Femur (tissue), 1 donor: ENCODE data around the gene LCN12.

Experiments
- DNase-seq: peaks from one replicate; pipeline ENCODE4 v3.0.0-alpha.2; 2017

LCN12 gene

DNA sequence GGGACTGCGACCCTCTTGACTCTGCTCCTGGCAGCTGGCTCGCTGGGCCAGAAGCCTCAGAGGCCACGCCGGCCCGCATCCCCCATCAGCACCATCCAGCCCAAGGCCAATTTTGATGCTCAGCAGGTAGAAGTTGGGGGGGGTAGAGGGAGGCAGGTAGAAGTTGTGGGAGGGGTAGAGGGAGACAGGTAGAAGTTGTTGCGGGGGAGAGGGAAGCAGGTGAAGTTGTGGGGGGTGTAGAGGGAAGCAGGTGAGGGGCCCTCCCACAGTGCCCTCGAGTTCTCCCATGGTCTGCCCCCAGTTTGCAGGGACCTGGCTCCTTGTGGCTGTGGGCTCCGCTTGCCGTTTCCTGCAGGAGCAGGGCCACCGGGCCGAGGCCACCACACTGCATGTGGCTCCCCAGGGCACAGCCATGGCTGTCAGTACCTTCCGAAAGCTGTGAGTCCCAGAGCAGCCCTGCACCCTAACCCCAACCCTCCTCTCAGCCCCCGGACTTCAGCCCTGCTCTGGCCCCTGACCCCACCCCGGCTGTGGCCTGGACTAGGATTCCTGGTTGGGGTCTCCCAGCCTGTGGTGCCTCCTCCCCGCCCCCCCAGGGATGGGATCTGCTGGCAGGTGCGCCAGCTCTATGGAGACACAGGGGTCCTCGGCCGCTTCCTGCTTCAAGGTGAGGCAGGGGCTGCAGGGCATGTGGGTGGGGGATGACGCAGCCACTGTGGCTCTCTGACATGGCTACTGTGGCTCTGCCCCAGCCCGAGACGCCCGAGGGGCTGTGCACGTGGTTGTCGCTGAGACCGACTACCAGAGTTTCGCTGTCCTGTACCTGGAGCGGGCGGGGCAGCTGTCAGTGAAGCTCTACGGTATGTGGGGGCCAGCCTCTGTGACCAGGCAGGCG, 6.5 kb upstream of the LCN12 start:
- no peak for DNase-seq

DNA sequence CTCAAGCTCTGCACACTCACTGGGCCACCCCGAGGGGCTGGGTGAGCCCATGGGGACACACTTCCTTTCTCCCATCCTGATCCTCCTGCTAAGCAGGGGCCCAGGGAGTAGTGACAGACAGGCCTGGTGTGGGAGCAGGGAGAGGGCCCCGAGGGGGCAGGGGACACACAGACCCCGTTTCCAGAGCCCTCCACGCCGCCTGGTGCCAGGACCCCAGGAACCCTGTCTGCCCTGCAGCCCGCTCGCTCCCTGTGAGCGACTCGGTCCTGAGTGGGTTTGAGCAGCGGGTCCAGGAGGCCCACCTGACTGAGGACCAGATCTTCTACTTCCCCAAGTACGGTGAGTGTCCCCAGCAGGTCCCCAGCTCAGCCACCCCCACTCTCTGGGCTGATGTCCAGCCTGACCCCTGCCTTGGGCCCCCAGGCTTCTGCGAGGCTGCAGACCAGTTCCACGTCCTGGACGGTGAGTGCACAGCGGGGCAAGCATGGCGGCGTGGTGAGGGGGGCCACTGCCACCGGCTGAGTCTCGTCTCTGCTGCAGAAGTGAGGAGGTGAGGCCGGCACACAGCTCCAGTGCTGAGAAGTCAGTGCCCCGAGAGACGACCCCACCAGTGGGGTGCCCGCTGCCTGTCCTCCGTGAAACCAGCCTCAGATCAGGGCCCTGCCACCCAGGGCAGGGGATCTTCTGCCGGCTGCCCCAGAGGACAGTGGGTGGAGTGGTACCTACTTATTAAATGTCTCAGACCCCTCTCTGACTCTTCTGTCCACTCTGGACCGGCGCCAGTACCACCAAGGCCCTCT, 5.6 kb upstream of the LCN12 start:
- DNase-seq: no peak

DNA sequence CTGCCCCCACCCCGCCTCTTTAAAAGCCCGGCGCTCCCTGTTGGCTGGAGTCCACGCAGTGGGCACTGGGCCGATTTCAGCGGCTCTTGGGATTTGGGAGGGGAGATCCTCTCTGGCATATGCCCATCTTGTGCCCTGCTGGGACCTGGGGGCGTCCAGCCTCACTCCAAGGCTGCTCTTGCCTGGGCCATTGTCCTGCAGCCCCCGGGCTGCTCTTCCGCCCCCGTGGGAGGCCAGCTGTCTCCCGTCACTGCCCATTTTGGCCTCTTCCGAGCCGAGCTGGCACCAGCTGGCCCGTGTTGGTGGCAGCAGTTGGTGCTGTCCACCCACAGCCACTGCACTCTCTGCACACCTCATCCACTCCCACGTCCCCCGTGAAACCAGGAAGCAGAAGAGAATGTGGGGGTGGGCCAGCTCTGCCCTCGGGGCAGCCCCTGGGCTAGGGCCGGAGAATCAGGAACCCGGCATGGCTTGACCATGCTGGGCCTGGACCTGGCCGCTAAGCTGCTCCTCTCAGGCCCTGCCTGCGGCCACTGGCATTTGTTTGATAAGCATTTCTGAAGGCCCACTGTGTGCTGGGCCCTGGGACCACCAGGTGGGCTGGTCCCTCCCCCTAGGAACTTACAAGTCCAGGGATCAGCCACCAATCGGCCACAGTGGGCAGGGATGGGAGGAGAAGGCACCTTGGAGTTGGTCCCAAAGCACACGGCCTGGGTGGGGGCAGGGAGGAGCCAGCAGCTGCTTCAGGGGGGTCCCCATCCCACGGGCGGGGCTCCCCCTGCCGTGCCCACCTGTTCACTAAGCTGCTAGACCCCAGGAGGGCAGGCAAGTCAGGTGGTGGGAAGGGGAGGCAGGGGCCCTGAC, 4.8 kb upstream of the LCN12 start:
- peak; percentile 25 for DNase-seq

DNA sequence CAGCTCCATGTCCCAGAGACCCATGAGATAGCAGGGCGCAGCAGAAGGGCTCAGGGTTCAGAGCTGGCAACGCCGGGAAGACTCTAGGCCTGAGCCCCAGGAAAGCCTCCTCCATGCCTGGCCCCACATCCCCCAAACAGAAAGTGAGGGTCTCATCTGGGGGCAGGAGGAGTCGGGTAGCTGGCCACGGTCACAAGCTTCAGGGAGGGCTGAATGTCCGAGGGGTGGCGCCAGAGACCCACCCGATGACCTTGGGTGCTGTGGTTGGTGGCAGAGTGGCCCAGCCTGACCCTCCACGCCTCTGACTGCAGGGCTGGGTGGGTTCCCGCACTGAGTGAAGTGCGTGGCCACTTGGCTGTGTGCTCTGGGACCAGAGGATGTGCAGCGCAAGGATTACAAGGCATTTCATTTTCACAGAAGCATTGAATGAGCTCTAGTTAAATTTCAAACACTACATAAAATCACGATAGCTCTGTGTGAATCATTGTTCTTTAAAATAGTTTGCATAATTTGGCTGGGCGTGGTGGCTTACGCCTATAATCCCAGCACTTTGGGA, 4.0 kb upstream of the LCN12 start:
- DNase-seq: peak; percentile 71

DNA sequence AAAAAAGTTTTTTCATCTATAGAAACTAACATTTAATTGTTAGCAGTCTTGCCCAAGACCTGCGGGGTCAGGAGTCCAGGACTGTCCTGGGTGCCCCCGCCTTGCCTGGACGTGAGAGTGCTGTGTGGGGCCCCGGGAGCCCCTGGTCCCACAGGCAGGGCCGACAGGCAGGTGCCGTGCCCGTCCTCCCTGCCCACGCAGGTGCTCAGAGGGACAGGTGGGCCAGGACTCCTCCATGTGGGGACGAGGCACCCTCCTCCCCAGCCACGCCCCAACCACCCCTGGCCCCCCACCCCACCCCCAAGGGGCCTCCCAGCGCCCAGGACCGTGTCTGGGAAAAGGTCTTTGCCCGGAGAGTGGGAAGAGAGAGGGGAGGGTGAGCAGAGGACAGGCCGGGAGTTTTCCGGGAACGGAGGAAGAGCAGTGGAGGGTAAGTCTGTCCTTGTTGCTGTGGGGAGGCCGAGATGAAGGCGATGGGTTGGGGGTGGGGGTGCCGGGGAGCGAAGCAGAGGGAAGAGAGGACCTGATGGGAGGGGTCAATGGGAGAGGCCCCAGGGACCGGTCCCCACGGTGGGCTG, 2.7 kb upstream of the LCN12 start:
- DNase-seq: peak; percentile 21

DNA sequence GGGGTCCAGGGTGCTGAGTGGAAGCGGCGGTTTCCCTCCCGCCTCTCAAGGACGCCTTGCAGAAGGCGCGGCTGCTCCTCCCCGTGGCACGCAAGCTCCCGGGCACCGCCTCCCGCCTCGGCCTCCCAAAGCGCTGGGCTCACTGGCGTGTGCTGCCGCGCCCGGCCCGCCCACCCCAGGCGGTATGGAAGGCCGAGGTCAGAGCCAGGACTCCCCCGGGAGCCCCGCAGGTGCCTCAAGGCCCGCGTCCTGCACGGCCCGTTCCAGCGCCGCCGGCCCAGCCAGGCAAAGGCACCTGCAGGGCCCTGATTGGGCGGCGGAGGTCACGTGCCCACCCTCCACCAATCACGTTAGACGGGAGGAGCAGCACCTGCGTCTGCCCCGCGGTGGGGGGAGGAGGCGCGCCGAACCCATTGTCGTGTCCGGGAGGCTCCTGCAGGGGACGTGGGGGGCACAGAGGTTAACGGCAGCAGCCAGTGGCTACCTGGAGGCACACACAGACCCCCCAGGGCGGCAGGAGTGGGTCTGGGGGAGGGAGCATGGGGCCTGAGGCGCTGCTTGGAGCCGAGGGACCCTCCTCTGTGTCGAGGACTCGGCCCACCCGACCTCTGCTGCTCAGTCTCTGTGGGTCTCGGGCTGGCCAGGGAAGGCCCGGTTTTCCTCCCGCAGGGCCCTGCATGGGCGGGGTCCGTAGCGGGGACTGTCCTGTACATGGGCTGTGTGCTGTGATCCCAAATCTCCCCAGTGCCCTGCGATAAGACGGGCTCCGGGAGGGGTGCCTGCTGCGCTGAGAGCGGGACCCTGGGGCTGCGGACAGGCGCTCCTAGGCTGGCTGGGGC, 2.0 kb upstream of the LCN12 start:
- DNase-seq: peak; percentile 93

DNA sequence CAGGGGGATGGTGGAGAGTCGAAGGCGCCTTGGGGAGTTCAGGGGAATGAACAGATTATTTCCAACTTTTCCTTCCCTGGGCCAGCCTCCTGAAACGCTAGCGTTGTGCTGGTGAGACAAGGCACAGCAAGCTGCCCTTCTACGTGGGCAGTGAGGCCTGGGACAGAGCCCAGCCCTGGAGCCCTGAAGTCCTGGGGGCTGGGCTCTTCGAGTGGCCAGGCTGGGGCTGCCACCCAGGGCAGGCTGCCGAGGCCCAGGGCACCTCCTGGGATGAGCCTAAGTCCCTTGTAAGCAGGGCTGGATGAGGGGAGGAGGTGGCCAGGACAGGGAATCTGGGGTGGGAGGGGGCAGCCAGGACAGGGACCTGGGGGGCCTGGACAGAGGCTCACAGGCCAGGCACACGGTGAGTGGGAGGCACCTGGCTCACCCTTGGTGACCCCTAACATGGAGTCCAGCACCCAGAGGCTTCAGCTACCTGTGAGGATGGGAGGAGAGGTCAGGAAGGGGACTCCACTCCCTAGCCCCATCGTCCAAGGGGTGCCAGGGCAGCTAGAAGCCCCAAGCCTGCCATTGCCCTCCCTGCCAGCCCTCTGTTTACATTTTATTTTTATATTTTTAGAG, 1.3 kb upstream of the LCN12 start:
- no peak for DNase-seq

DNA sequence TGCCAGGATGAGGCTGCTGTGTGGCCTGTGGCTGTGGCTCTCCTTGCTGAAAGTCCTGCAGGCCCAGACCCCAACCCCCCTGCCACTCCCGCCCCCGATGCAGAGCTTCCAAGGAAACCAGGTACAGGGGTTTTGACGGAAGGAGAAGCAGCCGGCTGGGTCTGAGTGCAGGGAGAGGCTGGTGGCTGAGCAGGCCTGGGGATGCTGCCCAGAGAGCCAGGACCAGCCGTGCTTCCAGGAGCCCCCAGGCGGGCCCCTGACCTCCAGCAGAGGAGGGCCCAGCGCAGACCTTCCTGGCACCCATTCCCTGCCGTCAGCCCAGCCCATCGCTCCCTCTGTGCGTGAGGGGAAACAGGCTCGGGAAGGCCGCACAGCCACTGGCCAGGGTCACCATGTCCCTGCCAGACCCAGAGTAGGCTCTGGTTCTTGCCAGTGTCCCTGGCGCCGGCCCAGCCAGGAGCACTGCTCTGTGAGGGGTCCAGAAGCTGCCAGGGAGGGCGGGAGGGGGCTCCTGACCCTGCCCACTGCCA, 313 bp downstream of the LCN12 start:
- peak; percentile 18 for DNase-seq

DNA sequence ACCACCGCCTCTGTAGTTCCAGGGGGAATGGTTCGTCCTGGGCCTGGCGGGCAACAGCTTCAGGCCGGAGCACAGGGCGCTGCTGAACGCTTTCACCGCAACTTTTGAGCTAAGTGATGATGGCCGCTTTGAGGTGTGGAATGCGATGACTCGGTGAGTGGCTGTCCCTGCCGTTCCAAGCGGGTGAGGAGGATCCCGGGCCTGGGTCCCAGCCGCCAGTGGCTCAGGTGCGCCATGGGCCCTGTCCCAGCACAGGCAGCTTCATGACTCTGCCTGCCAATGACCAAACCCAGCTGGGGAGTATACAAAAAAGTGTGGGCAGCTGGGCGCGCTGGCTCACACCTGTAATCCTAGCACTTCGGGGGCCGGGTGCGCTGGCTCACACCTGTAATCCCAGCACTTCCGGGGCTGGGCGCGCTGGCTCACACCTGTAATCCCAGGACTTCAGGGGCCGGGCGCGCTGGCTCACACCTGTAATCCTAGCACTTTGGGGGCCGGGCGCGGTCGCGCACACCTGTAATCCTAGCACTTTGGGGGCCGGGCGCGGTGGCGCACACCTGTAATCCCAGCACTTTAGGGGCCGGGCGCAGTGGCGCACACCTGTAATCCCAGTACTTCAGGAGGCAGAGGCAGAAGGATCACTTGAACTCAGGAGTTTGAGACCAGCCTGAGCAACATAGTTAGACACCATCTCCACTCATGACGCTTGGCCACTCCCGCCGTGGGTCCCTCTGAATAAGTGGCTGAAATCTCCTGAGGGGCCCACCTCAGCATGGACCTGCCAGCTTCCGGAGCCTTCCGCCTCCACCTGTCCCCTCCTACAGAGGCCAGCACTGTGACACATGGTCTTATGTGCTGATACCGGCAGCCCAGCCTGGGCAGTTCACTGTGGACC, 1.1 kb downstream of the LCN12 start:
- DNase-seq: peak; percentile 13

DNA sequence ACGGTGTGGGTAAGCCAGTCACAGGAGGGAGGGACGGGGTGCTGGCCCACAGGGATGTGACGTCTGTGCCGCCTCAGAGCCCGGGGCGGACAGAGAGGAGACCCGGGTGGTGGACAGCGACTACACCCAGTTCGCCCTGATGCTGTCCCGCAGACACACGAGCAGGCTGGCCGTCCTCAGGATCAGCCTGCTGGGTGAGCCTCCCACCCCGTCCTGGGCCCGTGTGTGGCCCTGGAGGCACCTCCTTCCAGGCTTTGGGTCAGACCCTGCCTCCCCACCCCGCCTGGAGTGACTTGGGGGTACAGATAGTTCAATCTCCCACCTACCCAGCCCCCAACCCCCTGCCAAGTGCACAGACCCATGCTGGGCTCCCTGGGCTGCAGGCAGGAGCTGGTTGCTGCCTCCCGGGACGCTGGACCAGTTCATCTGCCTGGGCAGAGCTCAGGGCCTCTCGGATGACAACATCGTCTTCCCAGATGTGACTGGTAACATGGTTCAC, 1.7 kb downstream of the LCN12 start:
- peak; percentile 17 for DNase-seq

DNA sequence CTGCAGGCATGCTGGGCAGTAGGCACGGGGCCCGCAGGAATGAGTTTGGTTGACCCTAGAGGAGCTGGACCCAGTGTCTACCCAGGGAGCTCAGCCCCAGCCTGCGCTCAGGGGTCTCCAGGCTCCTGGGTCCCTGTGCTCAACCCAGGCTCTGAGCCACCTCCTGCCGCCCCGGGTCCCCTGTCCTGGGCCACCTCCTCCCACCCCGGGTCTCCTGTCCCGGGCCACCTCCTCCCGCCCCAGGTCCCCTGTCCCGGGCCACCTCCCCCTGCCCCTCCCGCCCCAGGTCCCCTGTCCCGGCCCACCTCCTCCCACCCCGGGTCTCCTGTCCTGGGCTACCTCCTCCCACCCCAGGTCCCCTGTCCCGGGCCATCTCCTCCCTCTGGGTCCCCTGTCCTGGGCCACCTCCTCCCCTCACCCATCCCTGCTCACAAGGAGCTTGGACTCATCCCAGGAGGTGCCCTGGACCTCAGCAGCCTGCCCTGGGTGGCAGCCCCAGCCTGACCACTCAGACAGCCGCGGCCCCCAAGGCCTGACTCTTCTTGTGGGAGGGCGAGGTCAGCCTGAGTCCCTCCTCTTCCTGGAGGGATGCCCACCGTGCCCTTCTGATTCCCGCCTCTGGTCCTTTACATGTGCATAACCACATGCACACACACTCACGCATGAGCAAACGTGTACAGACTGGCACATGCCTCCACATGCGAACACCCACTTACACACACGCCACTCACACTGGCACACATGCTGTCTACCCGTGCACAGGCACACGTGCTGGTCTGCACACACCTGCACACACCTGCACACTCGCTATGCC, 2.4 kb downstream of the LCN12 start:
- DNase-seq: peak; percentile 16

DNA sequence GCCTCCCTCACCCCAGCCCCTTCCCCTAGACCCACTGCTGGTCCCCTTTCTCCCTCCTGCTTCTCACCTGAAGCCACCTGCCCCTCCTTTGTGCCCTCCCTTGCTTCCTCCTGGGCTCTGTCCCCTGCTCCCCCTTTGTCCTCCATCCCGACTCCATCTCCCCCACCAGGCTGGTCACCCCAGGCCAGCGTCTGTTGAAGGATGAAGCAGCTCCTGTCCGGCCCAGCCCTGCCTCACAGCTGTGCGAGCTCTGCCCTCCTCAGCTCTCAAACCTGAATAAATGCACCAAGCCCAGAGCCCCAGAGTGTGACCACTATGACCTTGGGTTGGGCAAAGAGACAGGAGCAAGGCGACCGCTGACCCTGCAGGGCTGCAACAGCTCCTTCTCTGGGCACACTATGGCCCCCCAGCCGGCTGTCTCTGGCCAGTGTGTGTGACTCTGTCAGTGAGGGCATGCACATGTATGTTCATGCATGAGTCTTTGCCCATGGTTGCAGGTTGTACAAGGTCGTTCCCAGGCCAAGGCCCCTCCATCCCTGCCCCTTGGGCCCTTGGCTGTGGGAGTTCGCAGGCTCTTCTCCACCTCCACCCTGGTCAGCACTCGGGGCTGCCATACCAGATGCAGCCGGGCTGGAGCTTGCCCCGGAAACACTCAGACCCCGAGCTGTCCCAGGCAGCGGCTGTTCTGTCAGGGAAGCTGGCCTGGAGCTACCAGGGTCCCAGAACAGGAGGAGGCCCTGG, 3.3 kb downstream of the LCN12 start:
- no peak for DNase-seq

DNA sequence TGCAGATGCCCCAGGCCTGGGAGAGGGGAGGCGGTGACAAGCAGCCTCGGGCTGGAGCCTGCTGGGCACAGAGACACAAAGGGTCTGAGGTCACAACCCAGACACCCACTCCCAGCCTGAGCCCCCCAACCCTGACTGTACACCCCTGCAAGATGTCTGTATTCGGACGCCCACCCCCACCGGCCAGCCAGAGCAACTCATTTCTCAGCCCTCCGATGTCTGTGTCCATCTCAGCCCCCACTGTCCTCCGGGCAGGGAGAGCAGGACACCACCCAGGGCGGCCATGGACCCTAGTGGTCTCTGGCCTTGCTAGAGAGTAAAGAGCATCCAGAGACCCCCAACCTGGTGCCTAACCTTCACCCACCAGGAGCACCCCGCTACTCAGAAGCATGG, 3.9 kb downstream of the LCN12 start:
- no peak for DNase-seq

DNA sequence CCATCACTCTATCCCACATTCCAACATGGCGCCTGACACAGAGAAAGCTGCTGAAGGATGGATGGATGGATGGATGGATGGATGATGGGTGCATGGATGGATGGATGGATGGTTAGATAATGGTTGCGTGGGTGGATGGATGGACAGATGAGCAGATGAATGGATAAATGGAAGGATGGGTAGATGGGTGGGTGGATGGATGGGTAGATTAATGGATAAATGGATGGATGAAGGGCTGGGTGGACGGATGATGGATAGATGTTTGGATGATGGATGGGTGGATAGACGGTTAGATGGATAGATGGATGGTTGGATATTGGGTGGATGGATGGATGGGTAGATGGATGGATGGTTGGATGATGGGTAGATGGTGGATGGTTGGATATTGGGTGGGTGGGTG, 4.5 kb downstream of the LCN12 start:
- DNase-seq: no peak

DNA sequence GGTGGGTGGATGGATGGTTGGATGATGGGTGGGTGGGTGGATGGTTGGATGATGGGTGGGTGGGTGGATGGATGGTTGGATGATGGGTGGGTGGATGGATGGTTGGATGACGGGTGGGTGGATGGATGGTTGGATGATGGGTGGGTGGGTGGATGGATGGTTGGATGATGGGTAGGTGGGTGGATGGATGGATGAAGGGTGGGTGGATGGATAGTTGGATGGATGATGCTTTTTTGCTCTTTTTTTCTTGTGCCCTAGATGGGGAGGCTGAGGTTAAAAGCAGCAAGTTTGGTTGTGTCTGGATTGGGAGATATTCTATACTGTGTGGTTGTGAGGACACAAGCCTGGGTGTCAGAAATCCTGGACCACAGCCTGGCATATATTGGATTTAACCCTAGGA, 5.4 kb downstream of the LCN12 start:
- DNase-seq: no peak

DNA sequence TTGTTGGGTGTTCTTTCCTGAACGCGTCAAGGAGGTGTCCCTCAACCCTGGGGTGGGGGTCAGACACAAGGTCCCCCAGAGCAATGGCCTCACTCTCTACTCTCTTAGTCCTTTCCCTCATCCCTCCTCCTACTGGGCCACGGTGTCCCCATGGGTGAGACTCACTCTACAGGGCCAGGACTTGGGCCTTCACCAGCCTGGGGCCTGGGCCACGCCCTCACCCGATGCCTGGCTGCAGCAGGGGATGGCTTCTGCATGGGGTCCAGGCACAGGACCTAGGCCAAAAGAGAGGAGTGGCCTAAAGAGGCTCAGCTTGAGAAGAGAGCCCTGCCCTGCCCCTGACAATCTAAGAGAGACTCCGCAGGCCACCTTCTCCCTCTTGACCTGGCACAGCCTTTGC, 5.8 kb downstream of the LCN12 start:
- no peak for DNase-seq

DNA sequence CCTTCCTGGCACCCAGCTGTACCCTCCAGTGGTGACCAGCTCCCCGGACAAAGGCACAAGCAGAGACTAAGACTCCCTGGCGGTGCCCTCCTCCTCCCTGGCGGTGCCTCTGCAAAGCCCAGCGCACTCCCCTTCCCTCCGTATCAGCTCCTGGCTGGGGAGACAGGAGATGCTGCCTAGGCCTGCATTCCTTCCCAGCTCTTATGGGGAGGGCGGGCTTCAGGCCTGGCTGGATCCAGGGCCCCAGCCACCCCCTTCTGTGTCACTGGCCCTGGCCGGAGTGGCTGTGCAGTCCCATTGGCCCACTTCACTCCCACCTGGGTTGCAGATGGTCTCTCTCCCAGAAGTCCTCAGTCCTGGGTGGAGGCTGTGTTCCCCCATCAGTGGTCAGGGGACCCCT, 6.4 kb downstream of the LCN12 start:
- DNase-seq: no peak
